ENCODE measurements around the gene PCNT.
"Not testable (repeated sequence)": the region's sequence is repeated elsewhere in the genome, so short reads cannot be mapped to it uniquely, and the experiment has no call there.

The PCNT gene

GRCh38 chr21:46361176-46361575 is 37.2 kb downstream of the PCNT start:
- DNase-seq (ENCODE audit: low read depth in 2 of 2) = no peak

GRCh38 chr21:46361935-46362334 is 38.0 kb downstream of the PCNT start:
- DNase-seq (ENCODE audit: low read depth in 2 of 2) = no peak

GRCh38 chr21:46362946-46363345 is 39.0 kb downstream of the PCNT start:
- no peak for DNase-seq (ENCODE audit: low read depth in 2 of 2)

GRCh38 chr21:46363698-46364097 is 39.7 kb downstream of the PCNT start:
- no peak for DNase-seq (ENCODE audit: low read depth in 2 of 2)

- no peak for DNase-seq (ENCODE audit: low read depth in 2 of 2)
Observed at GRCh38 chr21:46366091-46366490, 42.1 kb downstream of the PCNT start.

- no peak for DNase-seq (ENCODE audit: low read depth in 2 of 2)
Observed at GRCh38 chr21:46366561-46366960, 42.6 kb downstream of the PCNT start.

- no peak for DNase-seq (ENCODE audit: low read depth in 2 of 2)
Observed at GRCh38 chr21:46366966-46367365, 43.0 kb downstream of the PCNT start.

- DNase-seq (ENCODE audit: low read depth in 2 of 2) = no peak
Observed at GRCh38 chr21:46368533-46369285, 44.8 kb downstream of the PCNT start.

GRCh38 chr21:46369520-46370235 is 45.7 kb downstream of the PCNT start:
- DNase-seq (ENCODE audit: low read depth in 2 of 2) = no peak

GRCh38 chr21:46371204-46372013 is 47.5 kb downstream of the PCNT start:
- no peak for DNase-seq (ENCODE audit: low read depth in 2 of 2)

- DNase-seq (ENCODE audit: low read depth in 2 of 2) = no peak
Observed at GRCh38 chr21:46372014-46372485, 48.1 kb downstream of the PCNT start.

GRCh38 chr21:46372947-46373346 is 49.0 kb downstream of the PCNT start:
- DNase-seq (ENCODE audit: low read depth in 2 of 2) = not testable (repeated sequence)

GRCh38 chr21:46374761-46375389 is 50.9 kb downstream of the PCNT start:
- no peak for DNase-seq (ENCODE audit: low read depth in 2 of 2)

GRCh38 chr21:46375560-46376230 is 51.7 kb downstream of the PCNT start:
- no peak for DNase-seq (ENCODE audit: low read depth in 2 of 2)

GRCh38 chr21:46376231-46376628 is 52.3 kb downstream of the PCNT start:
- no peak for DNase-seq (ENCODE audit: low read depth in 2 of 2)

- no peak for DNase-seq (ENCODE audit: low read depth in 2 of 2)
Observed at GRCh38 chr21:46376856-46377453, 53.0 kb downstream of the PCNT start.

GRCh38 chr21:46377789-46378188 is 53.8 kb downstream of the PCNT start:
- DNase-seq (ENCODE audit: low read depth in 2 of 2) = no peak

GRCh38 chr21:46379105-46379504 is 55.1 kb downstream of the PCNT start:
- no peak for DNase-seq (ENCODE audit: low read depth in 2 of 2)

- no peak for DNase-seq (ENCODE audit: low read depth in 2 of 2)
Observed at GRCh38 chr21:46379691-46380090, 55.7 kb downstream of the PCNT start.

- no peak for DNase-seq (ENCODE audit: low read depth in 2 of 2)
Observed at GRCh38 chr21:46381541-46381940, 57.6 kb downstream of the PCNT start.

- no peak for DNase-seq (ENCODE audit: low read depth in 2 of 2)
Observed at GRCh38 chr21:46384556-46384955, 60.6 kb downstream of the PCNT start.

All from fibroblast of skin of left biceps (primary cell).